ENCODE data around the gene TSR2. TPM values are rescaled to one million over a fixed set of nuclear protein-coding genes. Genes with fewer than 3 reads are reported as not detected.

Gene TSR2
- total RNA-seq, 4 donors from 2014 or later: 10.1 to 24.2 (median 18.0) TPM

GRCh38 chrX:54449929-54450328 is 9.7 kb downstream of the TSR2 start:
- in situ Hi-C loops (cut with MboI; ENCODE audit: low sequenced_read_pairs in 4 of 4): loop anchor here in 1 of 4 donors (10.0 kb wide), 1 partner anchor 85 kb away; the partner anchor contains the start of gene GNL3L
- H3K36me3 ChIP-seq: no peaks in the 10 kb centered on the region
- no peaks in the 10 kb centered on the region for H3K4me1 ChIP-seq
- no peak overlapping the region for H3K27ac ChIP-seq
- DNase-seq (no peak), ATAC-seq (no peak)
- TF ChIP-seq POLR2A (IDR thresholded peaks at IDR 0.05): no peak
- H3K4me3 ChIP-seq: no peak overlapping the region
- no peaks in the 10 kb centered on the region for H3K27me3 ChIP-seq
- no peaks in the 10 kb centered on the region for H3K9me3 ChIP-seq
- intact Hi-C loops (cut with DNase I; ENCODE audit: low total_unique reads): no loop called here

DNA sequence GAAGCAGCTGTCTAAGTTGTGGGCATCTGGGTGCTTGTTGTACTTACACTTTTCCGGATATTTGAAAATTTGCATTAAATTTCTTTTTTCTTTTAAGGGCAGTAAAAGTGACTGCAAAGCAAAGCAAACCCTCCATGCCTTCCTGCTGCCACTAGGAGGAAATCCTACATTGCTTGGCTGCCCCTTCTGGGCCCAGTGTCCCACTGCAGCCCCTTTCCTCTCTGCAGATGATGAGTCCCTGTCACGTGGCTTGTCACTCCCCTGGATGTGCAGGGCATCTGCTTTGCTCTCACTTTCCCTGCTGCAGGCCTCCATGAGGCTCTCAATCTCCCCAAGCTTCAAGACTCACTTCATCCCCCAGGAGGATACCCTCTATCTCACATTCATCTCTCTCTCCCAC is 12.7 kb downstream of the TSR2 start:
- Histone ChIP-seq H3K27ac (no peak overlapping the region), H3K9me3 (no peaks in the 10 kb centered on the region), H3K4me3 (no peak overlapping the region), H3K36me3 (no peaks in the 10 kb centered on the region), H3K4me1 (no peaks in the 10 kb centered on the region), H3K27me3 (no peaks in the 10 kb centered on the region)
- intact Hi-C loops (cut with DNase I; ENCODE audit: low total_unique reads) (no loop called here), in situ Hi-C loops (cut with MboI; ENCODE audit: low sequenced_read_pairs in 4 of 4) (no loop called here)
- DNase-seq (no peak), ATAC-seq (no peak)
- TF ChIP-seq POLR2A (IDR thresholded peaks at IDR 0.05): no peak
- TF ChIP-seq, protein P1, sequence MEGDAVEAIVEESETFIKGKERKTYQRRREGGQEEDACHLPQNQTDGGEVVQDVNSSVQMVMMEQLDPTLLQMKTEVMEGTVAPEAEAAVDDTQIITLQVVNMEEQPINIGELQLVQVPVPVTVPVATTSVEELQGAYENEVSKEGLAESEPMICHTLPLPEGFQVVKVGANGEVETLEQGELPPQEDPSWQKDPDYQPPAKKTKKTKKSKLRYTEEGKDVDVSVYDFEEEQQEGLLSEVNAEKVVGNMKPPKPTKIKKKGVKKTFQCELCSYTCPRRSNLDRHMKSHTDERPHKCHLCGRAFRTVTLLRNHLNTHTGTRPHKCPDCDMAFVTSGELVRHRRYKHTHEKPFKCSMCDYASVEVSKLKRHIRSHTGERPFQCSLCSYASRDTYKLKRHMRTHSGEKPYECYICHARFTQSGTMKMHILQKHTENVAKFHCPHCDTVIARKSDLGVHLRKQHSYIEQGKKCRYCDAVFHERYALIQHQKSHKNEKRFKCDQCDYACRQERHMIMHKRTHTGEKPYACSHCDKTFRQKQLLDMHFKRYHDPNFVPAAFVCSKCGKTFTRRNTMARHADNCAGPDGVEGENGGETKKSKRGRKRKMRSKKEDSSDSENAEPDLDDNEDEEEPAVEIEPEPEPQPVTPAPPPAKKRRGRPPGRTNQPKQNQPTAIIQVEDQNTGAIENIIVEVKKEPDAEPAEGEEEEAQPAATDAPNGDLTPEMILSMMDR (IDR thresholded peaks at IDR 0.05 in 4 of 5, conservative IDR thresholded peaks at IDR 0.05 in 1 of 5): no peak

GRCh38 chrX:54470054-54470760 is 30.0 kb downstream of the TSR2 start:
- ATAC-seq (no peak), DNase-seq (no peak)
- in situ Hi-C loops (cut with MboI; ENCODE audit: low sequenced_read_pairs in 4 of 4) (no loop called here), intact Hi-C loops (cut with DNase I; ENCODE audit: low total_unique reads) (no loop called here)
- H3K27me3 ChIP-seq: no peaks in the 10 kb centered on the region
- H3K27ac ChIP-seq: no peak overlapping the region
- H3K4me1 ChIP-seq: no peaks in the 10 kb centered on the region
- no peaks in the 10 kb centered on the region for H3K36me3 ChIP-seq
- no peak overlapping the region for H3K4me3 ChIP-seq
- no peaks in the 10 kb centered on the region for H3K9me3 ChIP-seq
- TF ChIP-seq POLR2A (IDR thresholded peaks at IDR 0.05): no peak
- TF ChIP-seq, protein P1 (IDR thresholded peaks at IDR 0.05 in 4 of 5, conservative IDR thresholded peaks at IDR 0.05 in 1 of 5): no peak

- no peak for TF ChIP-seq POLR2A (IDR thresholded peaks at IDR 0.05)
- TF ChIP-seq, protein P1 (IDR thresholded peaks at IDR 0.05 in 4 of 5, conservative IDR thresholded peaks at IDR 0.05 in 1 of 5): no peak
- ATAC-seq: no peak
- no peaks in the 10 kb centered on the region for H3K27me3 ChIP-seq
- DNase-seq: no peak
- H3K27ac ChIP-seq: no peak overlapping the region
- H3K36me3 ChIP-seq: no peaks in the 10 kb centered on the region
- no peaks in the 10 kb centered on the region for H3K9me3 ChIP-seq
- intact Hi-C loops (cut with DNase I; ENCODE audit: low total_unique reads) (no loop called here), in situ Hi-C loops (cut with MboI; ENCODE audit: low sequenced_read_pairs in 4 of 4) (no loop called here)
- H3K4me1 ChIP-seq: no peaks in the 10 kb centered on the region
- no peak overlapping the region for H3K4me3 ChIP-seq
Observed at GRCh38 chrX:54473993-54474859, 34.0 kb downstream of the TSR2 start.
